ENCODE data around the gene MGMT. TPM values are rescaled to one million over a fixed set of nuclear protein-coding genes. Genes with fewer than 3 reads are reported as not detected.

The MGMT gene
- total and polyA plus RNA-seq, 8 donors: 1.2 to 37.8 (median 21.3) TPM

DNA sequence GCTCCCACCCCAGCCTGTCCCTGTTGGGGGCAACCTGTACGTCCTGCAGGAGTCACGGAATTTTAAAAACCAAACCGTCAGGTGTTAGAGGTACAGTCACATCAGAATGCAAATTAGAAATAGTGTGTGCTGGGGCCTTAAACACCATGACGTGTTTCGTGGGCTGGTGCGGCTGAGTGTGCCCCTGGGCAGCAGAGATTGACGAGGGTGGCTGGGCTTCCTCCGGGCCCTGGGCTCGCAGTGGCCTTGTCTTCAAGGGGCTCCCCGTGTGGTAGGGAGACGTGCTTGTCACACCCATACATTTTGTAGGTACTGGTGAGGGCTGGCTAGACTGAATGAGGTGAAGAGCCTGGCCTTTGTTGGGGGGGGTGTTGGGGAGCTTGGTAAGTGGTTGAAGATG lies 7.6 kb downstream of the MGMT start:
- Histone ChIP-seq H3K27ac (no peak overlapping the region), H3K36me3 (peaks cover 0 to 38% (median 19%) of the 10 kb centered on the region in 4 donors), H3K9me3 (no peaks in the 10 kb centered on the region), H3K4me3 (no peak overlapping the region), H3K27me3 (no peaks in the 10 kb centered on the region), H3K4me1 (peaks cover 0 to 6% (median 0%) of the 10 kb centered on the region in 4 donors)
- WGBS, 5 donors: 93 to 97% (median 95%) methylated on average over 11 of the region's 11 CpGs
- intact Hi-C loops (cut with DNase I; ENCODE audit: low total_unique reads): no loop called here
- DNase-seq: no peak
- TF ChIP-seq POLR2A (IDR thresholded peaks at IDR 0.05): no peak
- TF ChIP-seq EP300 (IDR thresholded peaks at IDR 0.05): no peak

- H3K27me3 ChIP-seq: no peaks in the 10 kb centered on the region
- no peaks in the 10 kb centered on the region for H3K4me1 ChIP-seq
- no peak for DNase-seq
- no peak overlapping the region for H3K27ac ChIP-seq
- peaks cover 0 to 25% (median 15%) of the 10 kb centered on the region in 4 donors for H3K36me3 ChIP-seq
- H3K4me3 ChIP-seq: no peak overlapping the region
- no peak for TF ChIP-seq EP300 (IDR thresholded peaks at IDR 0.05)
- no peak for TF ChIP-seq POLR2AphosphoS5 (IDR thresholded peaks at IDR 0.05)
- no peak for TF ChIP-seq POLR2A (IDR thresholded peaks at IDR 0.05)
- TF ChIP-seq, protein P1, sequence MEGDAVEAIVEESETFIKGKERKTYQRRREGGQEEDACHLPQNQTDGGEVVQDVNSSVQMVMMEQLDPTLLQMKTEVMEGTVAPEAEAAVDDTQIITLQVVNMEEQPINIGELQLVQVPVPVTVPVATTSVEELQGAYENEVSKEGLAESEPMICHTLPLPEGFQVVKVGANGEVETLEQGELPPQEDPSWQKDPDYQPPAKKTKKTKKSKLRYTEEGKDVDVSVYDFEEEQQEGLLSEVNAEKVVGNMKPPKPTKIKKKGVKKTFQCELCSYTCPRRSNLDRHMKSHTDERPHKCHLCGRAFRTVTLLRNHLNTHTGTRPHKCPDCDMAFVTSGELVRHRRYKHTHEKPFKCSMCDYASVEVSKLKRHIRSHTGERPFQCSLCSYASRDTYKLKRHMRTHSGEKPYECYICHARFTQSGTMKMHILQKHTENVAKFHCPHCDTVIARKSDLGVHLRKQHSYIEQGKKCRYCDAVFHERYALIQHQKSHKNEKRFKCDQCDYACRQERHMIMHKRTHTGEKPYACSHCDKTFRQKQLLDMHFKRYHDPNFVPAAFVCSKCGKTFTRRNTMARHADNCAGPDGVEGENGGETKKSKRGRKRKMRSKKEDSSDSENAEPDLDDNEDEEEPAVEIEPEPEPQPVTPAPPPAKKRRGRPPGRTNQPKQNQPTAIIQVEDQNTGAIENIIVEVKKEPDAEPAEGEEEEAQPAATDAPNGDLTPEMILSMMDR (IDR thresholded peaks at IDR 0.05): no peak
- intact Hi-C loops (cut with DNase I; ENCODE audit: low total_unique reads): no loop called here
- H3K9me3 ChIP-seq: peaks cover 0 to 12% (median 9%) of the 10 kb centered on the region in 4 donors
- 94 to 97% (median 95%) methylated on average over 4 to 8 of the region's 8 CpGs for WGBS, 5 donors
Observed at GRCh38 chr10:129476431-129476830, 9.4 kb downstream of the MGMT start.

GRCh38 chr10:129477051-129477450 lies 10.0 kb downstream of the MGMT start:
- 90 to 99% (median 95%) methylated on average over 5 of the region's 5 CpGs for WGBS, 5 donors
- Histone ChIP-seq H3K9me3 (peaks cover 2 to 17% (median 10%) of the 10 kb centered on the region in 4 donors), H3K4me1 (no peaks in the 10 kb centered on the region), H3K4me3 (no peak overlapping the region), H3K27ac (no peak overlapping the region), H3K27me3 (no peaks in the 10 kb centered on the region), H3K36me3 (peaks cover 0 to 19% (median 9%) of the 10 kb centered on the region in 4 donors)
- intact Hi-C loops (cut with DNase I; ENCODE audit: low total_unique reads): no loop called here
- DNase-seq: no peak
- TF ChIP-seq POLR2A (IDR thresholded peaks at IDR 0.05) (no peak), EP300 (IDR thresholded peaks at IDR 0.05) (no peak), POLR2AphosphoS5 (IDR thresholded peaks at IDR 0.05) (no peak)
- TF ChIP-seq, protein P1 (IDR thresholded peaks at IDR 0.05): no peak

DNA sequence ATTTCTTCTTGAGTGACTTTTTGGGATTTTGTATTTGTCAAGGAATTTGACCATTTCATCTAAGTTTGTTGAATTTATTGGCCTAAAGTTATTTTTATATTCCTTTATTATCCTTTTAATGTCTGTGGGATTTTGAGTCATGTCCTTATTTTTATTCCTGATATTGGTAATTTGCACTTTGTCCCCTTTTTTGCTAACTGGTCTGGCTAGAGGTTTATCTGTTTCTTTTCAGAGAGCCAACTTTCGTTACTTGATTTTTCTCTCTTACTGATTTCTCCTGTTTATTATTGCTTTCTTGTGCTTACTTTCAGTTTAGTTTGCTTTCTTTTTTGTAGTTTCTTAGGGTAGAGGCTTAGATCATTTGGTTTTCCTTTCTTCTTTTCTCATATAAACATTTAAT lies 14.6 kb downstream of the MGMT start:
- Histone ChIP-seq H3K9me3 (peaks cover 5 to 49% (median 31%) of the 10 kb centered on the region in 4 donors), H3K27ac (no peak overlapping the region), H3K27me3 (no peaks in the 10 kb centered on the region), H3K4me3 (no peak overlapping the region), H3K36me3 (peaks cover 0 to 5% (median 0%) of the 10 kb centered on the region in 4 donors), H3K4me1 (no peaks in the 10 kb centered on the region)
- no peak for DNase-seq
- 84 to 96% (median 92%) methylated on average over 1 of the region's 1 CpG for WGBS, 5 donors
- intact Hi-C loops (cut with DNase I; ENCODE audit: low total_unique reads): no loop called here
- TF ChIP-seq POLR2AphosphoS5 (IDR thresholded peaks at IDR 0.05): no peak
- TF ChIP-seq, protein P1 (IDR thresholded peaks at IDR 0.05): no peak
- no peak for TF ChIP-seq EP300 (IDR thresholded peaks at IDR 0.05)
- no peak for TF ChIP-seq POLR2A (IDR thresholded peaks at IDR 0.05)

DNA sequence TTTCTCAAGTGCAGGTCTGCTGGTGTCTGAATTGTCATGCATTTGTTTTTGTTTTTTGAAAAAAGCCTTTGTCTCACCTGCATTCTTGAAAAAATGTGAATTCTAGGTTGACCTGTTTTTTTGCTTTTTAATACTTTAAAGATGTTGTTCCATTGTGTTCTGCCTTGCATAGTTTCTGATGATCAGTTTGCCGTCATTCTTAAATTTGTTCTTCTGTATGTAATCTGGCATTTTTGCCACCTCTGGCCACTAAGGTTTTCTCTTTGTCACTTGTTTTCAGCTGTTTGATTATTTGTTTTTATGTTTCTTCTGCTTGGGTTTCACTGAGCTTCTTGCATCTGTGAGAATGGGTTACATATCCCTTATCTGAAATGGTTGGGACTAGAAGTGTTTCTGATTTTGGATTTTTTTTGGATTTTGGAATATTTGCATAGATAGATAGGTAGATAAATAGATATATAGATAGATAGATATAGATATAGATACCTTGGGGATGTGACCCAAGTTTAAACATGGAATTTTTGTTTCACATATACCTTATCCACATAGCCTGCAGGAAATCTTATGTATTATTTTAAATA lies 16.5 kb downstream of the MGMT start:
- Histone ChIP-seq H3K27me3 (no peaks in the 10 kb centered on the region), H3K9me3 (peaks cover 5 to 49% (median 31%) of the 10 kb centered on the region in 4 donors), H3K4me3 (no peak overlapping the region), H3K36me3 (no peaks in the 10 kb centered on the region), H3K4me1 (no peaks in the 10 kb centered on the region), H3K27ac (no peak overlapping the region)
- intact Hi-C loops (cut with DNase I; ENCODE audit: low total_unique reads): no loop called here
- DNase-seq: no peak
- TF ChIP-seq POLR2A (IDR thresholded peaks at IDR 0.05): no peak
- TF ChIP-seq POLR2AphosphoS5 (IDR thresholded peaks at IDR 0.05): no peak
- TF ChIP-seq, protein P1 (IDR thresholded peaks at IDR 0.05): no peak
- no peak for TF ChIP-seq EP300 (IDR thresholded peaks at IDR 0.05)
- 85 to 98% (median 95%) methylated on average over 1 of the region's 1 CpG for WGBS, 5 donors
